Measurements from ENCODE around the gene NAT14.

NAT14 gene

DNA sequence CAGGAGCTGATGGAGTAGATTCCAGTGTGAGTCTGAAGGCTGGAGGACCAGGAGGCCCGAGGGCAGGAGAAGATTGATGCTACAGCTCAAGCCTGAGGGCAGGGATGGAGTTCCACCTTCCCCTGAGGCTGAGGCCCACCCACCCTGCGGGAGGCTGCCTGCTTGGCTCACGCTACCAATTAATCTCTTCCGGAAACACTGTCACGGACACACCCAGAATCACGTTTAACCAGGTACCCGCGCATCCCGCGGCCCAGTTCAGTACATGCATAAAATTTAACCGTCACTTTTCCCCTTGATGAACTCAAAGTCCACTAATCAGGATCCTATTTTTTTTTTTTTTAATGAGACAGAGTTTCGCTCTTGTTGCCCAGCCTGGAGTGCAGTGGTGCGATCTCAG is 13.7 kb upstream of the NAT14 start:
- DNase-seq (ENCODE audit: low spot score), result no peak

DNA sequence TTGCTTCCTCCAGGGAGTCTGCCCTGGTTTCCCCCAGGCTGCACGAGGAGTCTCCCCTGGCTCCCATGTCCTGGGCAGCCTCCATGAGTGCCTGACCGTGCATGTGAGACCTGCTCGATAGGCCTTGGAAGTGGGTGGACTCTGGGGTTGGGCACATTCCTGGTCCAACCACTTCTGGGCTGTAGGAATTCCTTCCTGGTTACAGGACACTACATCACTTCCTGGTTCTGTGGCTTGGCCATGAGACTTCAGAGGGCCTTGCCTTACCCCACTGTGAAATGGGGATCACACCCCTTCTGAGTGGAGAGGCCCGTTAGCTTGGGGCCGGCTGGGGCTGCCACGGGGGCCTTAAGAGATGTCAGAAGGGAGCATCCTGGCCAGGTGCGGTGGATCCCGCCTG is 12.5 kb upstream of the NAT14 start:
- DNase-seq (ENCODE audit: low spot score), result peak; percentile 82

GRCh38 chr19:55473225-55474012 is 11.6 kb upstream of the NAT14 start:
- no peak for DNase-seq (ENCODE audit: low spot score)

DNA sequence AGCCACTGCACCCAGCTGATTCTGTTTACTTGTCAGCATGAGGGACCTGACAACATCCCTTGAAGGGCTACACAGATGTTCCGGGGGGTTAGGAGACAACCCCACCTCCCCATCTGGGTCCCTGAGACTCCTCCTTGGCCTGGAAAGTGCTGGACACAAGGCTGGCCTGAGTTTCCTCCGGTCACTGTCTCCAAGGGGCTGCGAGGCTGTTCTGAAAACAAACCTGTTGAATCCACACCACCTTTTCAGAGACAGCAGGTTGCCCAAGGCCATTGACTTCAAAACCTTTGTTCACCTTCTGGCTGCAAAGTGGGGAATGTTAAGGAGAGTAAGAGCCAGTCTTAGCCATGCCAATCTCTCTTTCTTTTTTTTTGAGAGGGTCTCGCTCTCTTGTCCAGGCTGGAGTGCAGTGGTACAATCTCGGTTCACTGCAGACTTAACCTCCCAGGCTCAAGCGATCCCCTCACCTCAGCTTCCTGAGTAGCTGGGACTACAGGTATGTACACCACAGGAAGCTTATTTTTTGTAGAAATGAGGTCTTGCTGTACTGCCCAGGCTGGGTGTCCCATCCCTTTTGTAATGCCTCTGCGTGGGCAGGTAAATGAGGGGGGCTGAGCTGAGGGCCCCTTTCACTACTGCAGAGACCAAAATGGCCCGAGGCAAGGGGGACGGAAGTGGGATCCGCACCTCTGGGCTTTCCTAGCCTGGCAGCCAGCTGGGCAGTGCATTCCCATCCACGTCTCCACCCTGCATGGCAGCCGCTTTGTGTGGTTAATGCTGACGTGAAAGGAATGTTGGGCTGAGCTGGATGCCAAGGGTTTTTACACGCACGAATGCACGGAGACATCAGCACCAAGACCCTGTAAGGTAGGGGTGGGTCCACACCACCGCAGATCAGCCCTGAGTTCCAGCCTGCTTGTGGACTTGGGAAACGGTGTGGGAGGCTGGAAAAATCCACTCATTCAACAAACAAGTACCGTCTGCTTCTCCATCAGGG is 10.4 kb upstream of the NAT14 start:
- no peak for DNase-seq (ENCODE audit: low spot score)

GRCh38 chr19:55476100-55476775 is 8.8 kb upstream of the NAT14 start, which contains the start of gene ZNF628:
ZNF628 (plus strand) TSS chr19:55476617; CDS start chr19:55479911, 3,294 bp downstream.
- peak; percentile 99 for DNase-seq (ENCODE audit: low spot score)

DNA sequence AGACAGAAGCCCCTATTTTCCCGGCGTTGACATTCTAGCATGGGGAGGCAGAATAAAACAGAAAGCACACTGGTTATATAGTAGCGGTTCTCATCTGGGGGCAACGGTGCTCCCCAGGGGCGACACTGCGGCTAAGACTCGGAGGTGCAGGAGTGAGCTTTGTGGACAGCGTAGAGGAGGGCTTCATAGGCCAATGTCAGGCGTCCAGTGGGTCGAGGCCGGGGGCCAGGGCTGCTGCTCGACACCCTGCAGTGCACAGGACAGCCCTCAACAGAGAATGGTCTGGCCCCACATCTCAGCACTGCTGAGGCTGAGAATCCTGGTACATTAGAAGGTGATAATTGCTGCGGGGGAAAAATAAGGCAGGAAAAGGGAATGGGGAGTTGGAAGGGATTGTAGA is 7.1 kb upstream of the NAT14 start:
- no peak for DNase-seq (ENCODE audit: low spot score)

GRCh38 chr19:55478364-55478763 is 6.6 kb upstream of the NAT14 start:
- no peak for DNase-seq (ENCODE audit: low spot score)

- DNase-seq (ENCODE audit: low spot score), result no peak
Measured at GRCh38 chr19:55479045-55479444, 5.9 kb upstream of the NAT14 start.

DNA sequence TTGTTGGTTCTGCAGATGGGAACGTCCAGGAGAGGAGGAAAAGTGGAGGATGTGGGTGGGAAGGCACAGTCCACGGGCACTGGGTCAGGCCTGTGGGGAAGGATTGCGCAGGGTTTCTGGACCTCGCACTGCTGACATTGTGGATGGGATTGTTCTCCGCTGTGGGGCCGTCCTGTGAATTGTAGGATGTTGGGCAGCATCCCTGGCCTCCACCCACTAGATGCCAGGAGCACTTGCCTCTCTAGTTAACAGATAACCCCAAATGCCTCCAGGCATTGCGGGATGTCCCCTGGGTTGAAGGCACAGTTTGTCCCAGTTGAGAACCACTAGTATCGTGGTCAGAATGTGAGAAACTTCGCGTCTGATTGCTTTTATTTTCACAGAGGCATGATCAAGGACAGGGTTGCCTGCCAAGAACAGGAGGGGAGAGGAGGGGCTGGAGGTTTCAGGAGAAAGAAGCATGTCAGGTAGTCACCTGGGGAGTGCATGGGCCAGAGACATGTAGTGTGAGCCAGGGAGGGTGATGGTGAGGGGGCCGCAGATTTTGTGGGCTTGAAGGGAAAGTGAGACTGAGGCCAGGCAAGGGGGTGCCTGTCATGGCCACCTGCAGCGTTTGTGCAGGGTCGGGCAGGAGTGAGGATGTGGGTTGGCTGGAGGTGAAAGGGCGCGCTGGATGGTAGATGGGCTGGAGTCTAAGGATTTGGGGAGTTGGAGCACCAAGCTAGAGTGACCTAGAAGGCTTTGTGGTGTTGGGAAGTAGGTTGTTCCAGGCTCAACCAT is 5.3 kb upstream of the NAT14 start:
- DNase-seq (ENCODE audit: low spot score), result no peak

GRCh38 chr19:55481148-55481793 is 3.7 kb upstream of the NAT14 start:
- DNase-seq (ENCODE audit: low spot score), result no peak

GRCh38 chr19:55481794-55482155 is 3.2 kb upstream of the NAT14 start:
- DNase-seq (ENCODE audit: low spot score), result no peak

DNA sequence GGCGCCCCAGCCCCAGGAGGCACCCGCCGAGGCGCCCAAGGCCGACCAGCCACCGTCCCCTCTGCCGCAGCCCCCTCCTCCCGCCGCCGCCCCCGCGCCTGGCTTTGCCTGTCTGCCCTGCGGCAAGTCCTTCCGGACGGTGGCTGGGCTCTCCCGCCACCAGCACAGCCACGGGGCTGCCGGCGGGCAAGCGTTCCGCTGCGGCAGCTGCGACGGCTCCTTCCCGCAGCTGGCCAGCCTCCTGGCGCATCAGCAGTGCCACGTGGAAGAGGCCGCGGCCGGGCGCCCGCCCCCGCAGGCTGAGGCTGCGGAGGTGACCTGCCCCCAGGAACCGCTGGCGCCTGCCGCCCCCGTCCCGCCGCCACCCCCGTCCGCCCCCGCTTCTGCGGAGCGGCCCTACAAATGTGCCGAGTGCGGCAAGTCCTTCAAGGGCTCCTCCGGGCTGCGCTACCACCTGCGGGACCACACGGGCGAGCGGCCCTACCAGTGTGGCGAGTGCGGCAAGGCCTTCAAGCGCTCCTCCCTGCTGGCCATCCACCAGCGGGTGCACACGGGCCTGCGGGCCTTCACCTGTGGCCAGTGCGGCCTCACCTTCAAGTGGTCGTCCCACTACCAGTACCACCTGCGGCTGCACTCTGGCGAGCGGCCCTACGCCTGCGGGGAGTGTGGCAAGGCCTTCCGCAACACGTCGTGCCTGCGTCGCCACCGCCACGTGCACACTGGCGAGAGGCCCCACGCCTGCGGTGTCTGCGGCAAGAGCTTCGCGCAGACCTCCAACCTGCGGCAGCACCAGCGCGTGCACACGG is 2.6 kb upstream of the NAT14 start:
- DNase-seq (ENCODE audit: low spot score), result no peak

DNA sequence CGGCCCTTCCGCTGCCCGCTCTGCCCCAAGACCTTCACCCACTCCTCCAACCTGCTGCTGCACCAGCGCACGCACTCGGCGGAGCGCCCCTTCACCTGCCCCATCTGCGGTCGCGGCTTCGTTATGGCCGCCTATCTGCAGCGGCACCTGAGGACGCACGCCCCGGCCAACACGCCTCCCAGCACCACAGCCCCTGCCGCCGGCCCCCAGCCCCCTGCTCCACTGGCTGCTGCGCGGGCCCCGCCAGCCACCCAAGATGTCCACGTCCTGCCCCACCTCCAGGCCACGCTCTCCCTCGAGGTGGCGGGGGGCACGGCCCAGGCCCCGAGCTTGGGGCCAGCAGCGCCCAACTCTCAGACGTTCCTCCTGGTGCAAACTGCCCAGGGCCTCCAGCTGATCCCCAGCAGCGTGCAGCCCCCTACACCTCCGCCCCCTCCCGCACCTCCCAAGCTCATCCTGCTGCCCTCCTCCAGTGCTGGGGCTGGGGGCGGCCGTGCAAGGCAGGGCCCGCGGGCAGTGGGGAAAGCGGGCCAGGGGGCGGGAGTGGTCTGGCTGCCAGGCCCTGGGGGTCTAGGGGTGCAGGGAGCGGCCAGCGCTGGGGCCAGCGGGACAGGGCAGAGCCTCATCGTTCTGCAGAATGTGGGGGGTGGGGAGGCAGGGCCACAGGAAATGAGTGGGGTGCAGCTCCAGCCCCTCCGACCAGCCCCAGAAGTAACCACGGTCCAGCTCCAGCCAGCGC is 1.9 kb upstream of the NAT14 start:
- no peak for DNase-seq (ENCODE audit: low spot score)

DNA sequence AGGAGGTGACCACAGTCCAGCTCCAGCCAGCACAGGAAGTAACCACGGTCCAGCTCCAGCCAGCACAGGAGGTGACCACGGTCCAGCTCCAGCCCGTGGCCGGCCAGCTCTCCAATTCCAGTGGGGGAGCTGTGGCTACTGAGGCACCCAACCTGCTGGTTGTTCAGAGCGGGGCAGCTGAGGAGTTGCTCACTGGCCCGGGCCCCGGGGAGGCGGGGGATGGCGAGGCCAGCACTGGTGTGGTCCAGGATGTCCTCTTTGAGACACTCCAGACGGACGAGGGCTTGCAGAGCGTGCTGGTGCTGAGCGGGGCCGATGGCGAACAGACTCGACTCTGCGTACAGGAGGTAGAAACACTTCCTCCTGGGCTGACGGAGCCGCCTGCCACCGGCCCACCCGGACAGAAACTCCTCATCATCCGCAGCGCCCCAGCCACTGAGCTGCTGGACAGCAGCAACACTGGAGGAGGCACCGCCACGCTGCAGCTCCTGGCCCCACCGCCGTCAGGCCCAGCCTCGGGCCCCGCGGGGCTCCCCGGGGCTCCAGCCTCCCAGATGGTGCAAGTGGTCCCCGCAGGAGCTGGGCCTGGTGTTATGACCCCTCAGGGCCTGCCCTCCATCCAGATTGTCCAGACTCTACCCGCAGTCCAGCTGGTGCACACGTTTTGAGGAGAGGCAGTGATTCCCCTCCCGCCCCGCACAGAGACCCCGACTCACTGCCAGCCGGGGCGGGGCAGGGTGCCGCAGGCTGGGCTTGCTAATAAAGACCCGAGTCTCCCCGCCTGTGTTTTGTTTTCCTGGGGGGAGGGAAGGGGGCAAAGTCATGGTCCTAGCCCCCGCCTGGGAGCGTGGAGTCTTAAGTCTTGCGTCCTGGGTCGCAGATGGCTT is 1.0 kb upstream of the NAT14 start:
- no peak for DNase-seq (ENCODE audit: low spot score)

DNA sequence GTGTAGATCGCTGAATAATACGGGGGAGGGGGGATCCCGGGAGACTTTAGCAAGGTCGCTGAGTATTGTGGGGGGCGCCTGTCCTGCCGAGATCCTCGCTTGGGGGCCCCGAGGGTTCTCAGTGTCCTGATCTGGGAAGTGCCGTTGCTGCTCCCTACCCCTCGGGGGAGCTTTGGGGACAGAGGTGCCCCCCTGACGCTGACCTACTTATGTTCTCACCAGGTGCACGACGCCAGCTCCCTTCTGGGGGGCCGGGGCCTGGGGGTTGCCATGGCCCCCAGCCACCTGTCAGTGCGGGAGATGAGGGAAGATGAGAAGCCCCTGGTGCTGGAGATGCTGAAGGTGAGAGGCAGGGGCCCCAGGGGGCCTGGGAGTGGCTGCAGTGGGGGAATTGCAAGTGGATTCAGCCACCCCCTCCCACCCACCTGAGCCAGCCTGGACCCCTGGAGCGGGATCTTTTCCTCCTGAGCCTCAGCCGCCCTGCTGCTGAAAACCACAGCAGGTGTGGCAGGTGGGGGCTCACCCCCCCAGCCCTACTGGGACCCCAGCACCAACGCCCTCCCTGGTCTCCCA is 537 bp downstream of the NAT14 start:
- no peak for DNase-seq (ENCODE audit: low spot score)

GRCh38 chr19:55486043-55486970 is 1.3 kb downstream of the NAT14 start:
- peak; percentile 78 for DNase-seq (ENCODE audit: low spot score)
